Thyroid gland (tissue), 4 donors: ENCODE data around the gene DPYSL5. TPM values are rescaled to one million over a fixed set of nuclear protein-coding genes. Genes with fewer than 3 reads are reported as not detected.

ENCODE experiments used
- DNase-seq, 2 donors: peaks; one replicate each; pipeline ENCODE4 v3.0.0-alpha.2; 2019
- H3K27ac ChIP-seq, 3 donors: fragments of 200-600 bp; sonication (generic); 1 replicate in 2 of 3; 2 replicates in 1 of 3; pipeline ENCODE4 v1.5.1; 2016 to 2019; ENCODE audit warnings: mild to moderate bottlenecking in 1 of 3, moderate library complexity in 1 of 3
- H3K27me3 ChIP-seq: fragments of 200-600 bp; sonication (generic); one replicate; pipeline ENCODE4 v1.5.1; 2019
- H3K36me3 ChIP-seq, 2 donors: fragments of 200-600 bp; sonication (generic); one replicate each; pipeline ENCODE4 v1.5.1; 2016 to 2019
- H3K4me1 ChIP-seq, 2 donors: fragments of 200-600 bp; sonication (generic); one replicate each; pipeline ENCODE4 v1.5.1; 2017 to 2019
- H3K4me3 ChIP-seq, 3 donors: fragments of 200-600 bp; sonication (generic); replicated peaks in 1 of 3; 1 replicate in 2 of 3; 2 replicates in 1 of 3; pipeline ENCODE4 v1.5.1; 2016; ENCODE audit warnings: mild to moderate bottlenecking in 1 of 3
- H3K9me3 ChIP-seq: fragments of 200-600 bp; sonication (generic); one replicate; pipeline ENCODE4 v1.5.1; 2017
- CTCF ChIP-seq, 6 experiments: fragments of 200-600 bp in 3 of 6; fragments of 450-650 bp in 3 of 6; sonication (generic) in 3 of 6; IDR thresholded peaks; one replicate each; pipeline ENCODE4 v1.5.1; 2016 to 2019; ENCODE audit warnings: antibody characterized with exemption in 6 of 6, mild to moderate bottlenecking in 2 of 6, inconsistent platforms in 1 of 6, moderate library complexity in 1 of 6
- POLR2A ChIP-seq, 2 donors: fragments of 450-650 bp; IDR thresholded peaks; one replicate each; pipeline ENCODE4 v1.6.1; 2017; ENCODE audit warnings: antibody characterized with exemption in 2 of 2, mild to moderate bottlenecking in 2 of 2, moderate library complexity in 1 of 2
- WGBS, 2 donors: methylation state at CpG; one replicate each; pipeline ENCODE4 v1.1.5; 2017; 5-methylcytosine and 5-hydroxymethylcytosine counted together
- intact Hi-C: fragments of 100-400 bp; cut with DNase I; formaldehyde crosslinking; loops from one replicate; pipeline ENCODE4 v1.15.1; 2023
- total RNA-seq, 4 donors: library from RNA; depleted of rRNA; stranded (reverse); fragments of >200 nt; gene quantifications; one replicate each; pipeline ENCODE4 v1.2.3, GENCODE V29; 2016

DPYSL5 gene
- total RNA-seq, 4 donors from 2014 or later = not detected

- Histone ChIP-seq H3K36me3 (no peaks in the 10 kb centered on the region), H3K27me3 (no peaks in the 10 kb centered on the region), H3K27ac (no peak overlapping the region), H3K4me3 (no peak overlapping the region), H3K4me1 (peaks cover 2 to 10% of the 10 kb centered on the region in 2 donors), H3K9me3 (no peaks in the 10 kb centered on the region)
- intact Hi-C loops = no loop called here
- WGBS, 2 donors = 82 to 84% methylated on average over 3 of the region's 3 CpGs
- no peak for DNase-seq
- TF ChIP-seq POLR2A (IDR thresholded peaks at IDR 0.05) (no peak), CTCF (IDR thresholded peaks at IDR 0.05) (no peak)
Observed at GRCh38 chr2:26951236-26951635, 103.3 kb downstream of the DPYSL5 start.

GRCh38 chr2:26952374-26952773 lies 104.4 kb downstream of the DPYSL5 start:
- no peaks in the 10 kb centered on the region for H3K36me3 ChIP-seq
- no peak overlapping the region for H3K4me3 ChIP-seq
- TF ChIP-seq POLR2A (IDR thresholded peaks at IDR 0.05) = no peak
- no peak for TF ChIP-seq CTCF (IDR thresholded peaks at IDR 0.05)
- no peak for DNase-seq
- WGBS, 2 donors = 81 to 82% methylated on average over 4 of the region's 4 CpGs
- H3K9me3 ChIP-seq = no peaks in the 10 kb centered on the region
- no peaks in the 10 kb centered on the region for H3K27me3 ChIP-seq
- intact Hi-C loops = no loop called here
- H3K4me1 ChIP-seq = peaks cover 0 to 4% of the 10 kb centered on the region in 2 donors
- no peak overlapping the region for H3K27ac ChIP-seq

- H3K36me3 ChIP-seq = no peaks in the 10 kb centered on the region
- no peaks in the 10 kb centered on the region for H3K27me3 ChIP-seq
- WGBS, 2 donors = 89 to 93% methylated on average over 4 of the region's 4 CpGs
Observed at GRCh38 chr2:26954135-26954534, 106.2 kb downstream of the DPYSL5 start.

GRCh38 chr2:26957041-26957440 lies 109.1 kb downstream of the DPYSL5 start:
- H3K4me3 ChIP-seq = no peak overlapping the region
- H3K9me3 ChIP-seq = no peaks in the 10 kb centered on the region
- 81 to 88% methylated on average over 3 of the region's 3 CpGs for WGBS, 2 donors
- H3K27ac ChIP-seq = no peak overlapping the region
- intact Hi-C loops = no loop called here
- DNase-seq = no peak
- no peaks in the 10 kb centered on the region for H3K4me1 ChIP-seq
- H3K36me3 ChIP-seq = no peaks in the 10 kb centered on the region
- TF ChIP-seq POLR2A (IDR thresholded peaks at IDR 0.05) = no peak
- no peak for TF ChIP-seq CTCF (IDR thresholded peaks at IDR 0.05)
- H3K27me3 ChIP-seq = no peaks in the 10 kb centered on the region

More at GRCh38 chr2:26954135-26954534, 106.2 kb downstream of the DPYSL5 start:
- Histone ChIP-seq H3K9me3 (no peaks in the 10 kb centered on the region), H3K27ac (no peak overlapping the region), H3K4me3 (no peak overlapping the region), H3K4me1 (no peaks in the 10 kb centered on the region)
- intact Hi-C loops = no loop called here
- TF ChIP-seq POLR2A (IDR thresholded peaks at IDR 0.05) = no peak
- no peak for TF ChIP-seq CTCF (IDR thresholded peaks at IDR 0.05)
- DNase-seq = no peak

- no peak overlapping the region for H3K27ac ChIP-seq
- H3K27me3 ChIP-seq = no peaks in the 10 kb centered on the region
- 56 to 60% methylated on average over 3 of the region's 3 CpGs for WGBS, 2 donors
- intact Hi-C loops = no loop called here
- no peaks in the 10 kb centered on the region for H3K9me3 ChIP-seq
- no peaks in the 10 kb centered on the region for H3K36me3 ChIP-seq
- TF ChIP-seq POLR2A (IDR thresholded peaks at IDR 0.05) = no peak
- no peak for TF ChIP-seq CTCF (IDR thresholded peaks at IDR 0.05)
- H3K4me1 ChIP-seq = no peaks in the 10 kb centered on the region
- H3K4me3 ChIP-seq = no peak overlapping the region
- no peak for DNase-seq
Observed at GRCh38 chr2:26957534-26957933, 109.6 kb downstream of the DPYSL5 start.
